ENCODE data around the gene ZNRF1. TPM values are rescaled to one million over a fixed set of nuclear protein-coding genes. Genes with fewer than 3 reads are reported as not detected.

Gene ZNRF1
- total and polyA plus RNA-seq, 2 donors (not counting 1 experiment from before 2014, with no cell fraction given) = 0.27 to 0.76 TPM

DNA sequence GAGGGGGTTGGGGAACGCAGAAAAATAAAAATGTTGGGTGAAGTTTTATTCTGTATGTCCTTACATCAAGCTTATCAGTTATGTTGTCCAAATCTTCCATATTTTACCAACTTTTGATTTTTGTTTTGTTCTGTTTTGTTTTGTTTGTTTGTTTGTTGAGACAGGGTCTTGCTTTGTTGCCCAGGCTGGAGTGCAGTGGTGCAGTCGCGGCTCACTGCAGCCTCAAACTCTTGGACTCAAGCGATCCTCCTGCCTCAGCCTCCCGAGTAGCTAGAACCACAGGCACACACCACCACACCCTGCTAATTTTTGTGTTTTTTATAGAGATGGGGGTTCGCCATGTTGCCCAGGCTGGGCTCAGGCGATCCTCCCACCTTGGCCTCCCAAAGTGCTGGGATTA is 20.8 kb downstream of the ZNRF1 start:
- H3K4me3 ChIP-seq (ENCODE audit: control extremely low read depth in 1 of 5, extremely low read depth in 1 of 5, insufficient read depth in 1 of 5, low read depth in 2 of 5, low read length in 4 of 5) = no peak overlapping the region
- ChIA-PET POLR2A (no interaction called here), CTCF (no interaction called here)
- no peaks in the 10 kb centered on the region for H3K36me3 ChIP-seq (replicated peaks in 1 of 2; ENCODE audit: control extremely low read depth in 1 of 2, control insufficient read depth in 1 of 2, extremely low read depth in 1 of 2, insufficient read depth in 2 of 2, low read length in 1 of 2)
- H3K4me3 Mint-ChIP-seq = no peak overlapping the region
- peaks cover 6% of the 10 kb centered on the region for H3K4me1 Mint-ChIP-seq
- intact Hi-C loops (cut with micrococcal nuclease) = no loop called here
- ATAC-seq (ENCODE audit: low read depth) (no peak), DNase-seq (no peak)
- no peaks in the 10 kb centered on the region for H3K4me1 ChIP-seq (ENCODE audit: control insufficient read depth in 2 of 2, insufficient read depth in 2 of 2, low read length in 2 of 2)
- H3K79me2 ChIP-seq (ENCODE audit: control insufficient read depth, insufficient read depth, low read length) = no peaks in the 10 kb centered on the region
- no peak for TF ChIP-seq EZH2 (IDR thresholded peaks at IDR 0.05; ENCODE audit: borderline replicate concordance, insufficient read depth, low read depth, low read length, poor library complexity, severe bottlenecking)
- TF ChIP-seq, protein P1, sequence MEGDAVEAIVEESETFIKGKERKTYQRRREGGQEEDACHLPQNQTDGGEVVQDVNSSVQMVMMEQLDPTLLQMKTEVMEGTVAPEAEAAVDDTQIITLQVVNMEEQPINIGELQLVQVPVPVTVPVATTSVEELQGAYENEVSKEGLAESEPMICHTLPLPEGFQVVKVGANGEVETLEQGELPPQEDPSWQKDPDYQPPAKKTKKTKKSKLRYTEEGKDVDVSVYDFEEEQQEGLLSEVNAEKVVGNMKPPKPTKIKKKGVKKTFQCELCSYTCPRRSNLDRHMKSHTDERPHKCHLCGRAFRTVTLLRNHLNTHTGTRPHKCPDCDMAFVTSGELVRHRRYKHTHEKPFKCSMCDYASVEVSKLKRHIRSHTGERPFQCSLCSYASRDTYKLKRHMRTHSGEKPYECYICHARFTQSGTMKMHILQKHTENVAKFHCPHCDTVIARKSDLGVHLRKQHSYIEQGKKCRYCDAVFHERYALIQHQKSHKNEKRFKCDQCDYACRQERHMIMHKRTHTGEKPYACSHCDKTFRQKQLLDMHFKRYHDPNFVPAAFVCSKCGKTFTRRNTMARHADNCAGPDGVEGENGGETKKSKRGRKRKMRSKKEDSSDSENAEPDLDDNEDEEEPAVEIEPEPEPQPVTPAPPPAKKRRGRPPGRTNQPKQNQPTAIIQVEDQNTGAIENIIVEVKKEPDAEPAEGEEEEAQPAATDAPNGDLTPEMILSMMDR (IDR thresholded peaks at IDR 0.05) = no peak
- no peak overlapping the region for H3K9ac ChIP-seq (ENCODE audit: low read length)
- no peak overlapping the region for H2AFZ ChIP-seq (ENCODE audit: insufficient read depth, low read depth, low read length, poor library complexity, severe bottlenecking)
- WGBS (ENCODE audit: insufficient coverage) = no CpG with 5 or more reads among the region's 7 CpGs
- no peak overlapping the region for H3K4me2 ChIP-seq (replicated peaks; ENCODE audit: low read depth, low read length, poor library complexity, severe bottlenecking)
- H3K27me3 Mint-ChIP-seq = no peaks in the 10 kb centered on the region
- H3K27me3 ChIP-seq (replicated peaks in 1 of 4; ENCODE audit: control extremely low read depth in 1 of 4, control insufficient read depth in 3 of 4, insufficient read depth in 4 of 4, low read length in 3 of 4) = no peaks in the 10 kb centered on the region
- no peak overlapping the region for H3K27ac ChIP-seq (ENCODE audit: low read length in 2 of 2)
- no peaks in the 10 kb centered on the region for H3K9me3 Mint-ChIP-seq (ENCODE audit: insufficient read depth)
- H3K9me3 ChIP-seq (ENCODE audit: control extremely low read depth in 1 of 3, control insufficient read depth in 2 of 3, insufficient read depth in 1 of 3, low read length in 2 of 3) = peaks cover 3 to 18% (median 11%) of the 10 kb centered on the region in 3 donors
- no peak overlapping the region for H3K27ac Mint-ChIP-seq
- no peaks in the 10 kb centered on the region for H4K20me1 ChIP-seq (ENCODE audit: control insufficient read depth, insufficient read depth, low read length, poor library complexity, severe bottlenecking)

DNA sequence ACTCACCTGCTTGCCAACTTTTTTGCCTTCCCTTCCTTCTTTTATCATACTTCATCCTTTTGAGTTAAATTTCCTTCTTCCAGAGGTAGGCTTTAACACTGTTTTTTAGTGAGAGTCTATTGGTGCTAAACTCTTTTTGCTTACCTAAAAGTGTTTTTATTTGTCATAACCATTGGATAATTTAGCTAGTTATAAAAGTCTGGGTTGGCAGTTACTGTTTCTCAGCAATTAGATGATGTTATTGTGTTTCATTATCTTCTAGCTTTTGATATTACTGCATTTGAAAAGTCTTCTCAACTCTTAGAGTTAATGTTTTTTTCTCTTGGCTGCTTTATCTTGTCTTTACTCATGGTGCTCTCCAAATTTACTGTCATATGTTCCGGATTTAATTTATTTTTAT is 22.6 kb downstream of the ZNRF1 start:
- H3K9ac ChIP-seq (ENCODE audit: low read length) = no peak overlapping the region
- TF ChIP-seq, protein P1 (IDR thresholded peaks at IDR 0.05) = no peak
- no peak for TF ChIP-seq EZH2 (IDR thresholded peaks at IDR 0.05; ENCODE audit: borderline replicate concordance, insufficient read depth, low read depth, low read length, poor library complexity, severe bottlenecking)

More for the DNA sequence above, 22.6 kb downstream of the ZNRF1 start:
- no peak overlapping the region for H3K4me3 ChIP-seq (ENCODE audit: control extremely low read depth in 1 of 5, extremely low read depth in 1 of 5, insufficient read depth in 1 of 5, low read depth in 2 of 5, low read length in 4 of 5)
- H2AFZ ChIP-seq (ENCODE audit: insufficient read depth, low read depth, low read length, poor library complexity, severe bottlenecking) = no peak overlapping the region
- ChIA-PET CTCF (no interaction called here), POLR2A (interaction anchor here (0.6 kb wide), 1 partner anchor 120 kb away, joined by 3 read pairs; no protein-coding TSS in a partner anchor)
- no peak overlapping the region for H3K27ac Mint-ChIP-seq
- intact Hi-C loops (cut with micrococcal nuclease) = no loop called here
- no peaks in the 10 kb centered on the region for H3K36me3 ChIP-seq (replicated peaks in 1 of 2; ENCODE audit: control extremely low read depth in 1 of 2, control insufficient read depth in 1 of 2, extremely low read depth in 1 of 2, insufficient read depth in 2 of 2, low read length in 1 of 2)
- peaks cover 3 to 18% (median 11%) of the 10 kb centered on the region in 3 donors for H3K9me3 ChIP-seq (ENCODE audit: control extremely low read depth in 1 of 3, control insufficient read depth in 2 of 3, insufficient read depth in 1 of 3, low read length in 2 of 3)
- H3K27ac ChIP-seq (ENCODE audit: low read length in 2 of 2) = no peak overlapping the region
- no peaks in the 10 kb centered on the region for H3K4me1 ChIP-seq (ENCODE audit: control insufficient read depth in 2 of 2, insufficient read depth in 2 of 2, low read length in 2 of 2)
- peaks cover 8% of the 10 kb centered on the region for H3K4me1 Mint-ChIP-seq
- DNase-seq (no peak), ATAC-seq (ENCODE audit: low read depth) (no peak)
- H3K79me2 ChIP-seq (ENCODE audit: control insufficient read depth, insufficient read depth, low read length) = no peaks in the 10 kb centered on the region
- H3K27me3 Mint-ChIP-seq = no peaks in the 10 kb centered on the region
- no peaks in the 10 kb centered on the region for H4K20me1 ChIP-seq (ENCODE audit: control insufficient read depth, insufficient read depth, low read length, poor library complexity, severe bottlenecking)
- no CpG with 5 or more reads among the region's 1 CpG for WGBS (ENCODE audit: insufficient coverage)
- H3K4me3 Mint-ChIP-seq = no peak overlapping the region
- H3K4me2 ChIP-seq (replicated peaks; ENCODE audit: low read depth, low read length, poor library complexity, severe bottlenecking) = no peak overlapping the region
- no peaks in the 10 kb centered on the region for H3K27me3 ChIP-seq (replicated peaks in 1 of 4; ENCODE audit: control extremely low read depth in 1 of 4, control insufficient read depth in 3 of 4, insufficient read depth in 4 of 4, low read length in 3 of 4)
- H3K9me3 Mint-ChIP-seq (ENCODE audit: insufficient read depth) = no peaks in the 10 kb centered on the region

All from B cell (primary cell).